Epithelial cell of esophagus (primary cell): ENCODE measurements around the gene COL8A2.

Source experiments
- DNase-seq: peaks from one replicate; pipeline ENCODE4 v3.0.0; 2010; ENCODE audit warnings: low read depth
- H3K4me3 ChIP-seq: 2 replicates; pipeline ENCODE4 v1.5.1; 2011; ENCODE audit warnings: mild to moderate bottlenecking, low read length, control low read depth
- CTCF ChIP-seq: IDR thresholded peaks from 2 replicates; pipeline ENCODE4 v1.5.1; 2011; ENCODE audit warnings: low read depth, mild to moderate bottlenecking, low read length, control low read depth, inconsistent platforms; ENCODE audit not compliant: insufficient read depth; ENCODE audit errors: missing control alignments

The COL8A2 gene

GRCh38 chr1:36119456-36119855 is 5.6 kb downstream of the COL8A2 start:
- no peak for TF ChIP-seq CTCF
- DNase-seq, result no peak
- H3K4me3 ChIP-seq, result no peak overlapping the region

GRCh38 chr1:36118447-36119204 is 6.4 kb downstream of the COL8A2 start:
- no peak for TF ChIP-seq CTCF
- no peak for DNase-seq
- no peak overlapping the region for H3K4me3 ChIP-seq

- no peak for TF ChIP-seq CTCF
- no peak for DNase-seq
- no peak overlapping the region for H3K4me3 ChIP-seq
Measured at GRCh38 chr1:36116901-36117300, 8.1 kb downstream of the COL8A2 start.

GRCh38 chr1:36115931-36116330 is 9.1 kb downstream of the COL8A2 start:
- no peak for TF ChIP-seq CTCF
- H3K4me3 ChIP-seq, result no peak overlapping the region
- peak; percentile 42 for DNase-seq

GRCh38 chr1:36115200-36115669 is 9.8 kb downstream of the COL8A2 start:
- DNase-seq, result no peak
- no peak for TF ChIP-seq CTCF
- no peak overlapping the region for H3K4me3 ChIP-seq

- H3K4me3 ChIP-seq, result no peak overlapping the region
- no peak for DNase-seq
- no peak for TF ChIP-seq CTCF
Measured at GRCh38 chr1:36114371-36114770, 10.7 kb downstream of the COL8A2 start.

GRCh38 chr1:36112823-36113222 is 12.2 kb downstream of the COL8A2 start:
- no peak for DNase-seq
- TF ChIP-seq CTCF, result no peak
- H3K4me3 ChIP-seq, result no peak overlapping the region
